A673 (cell line): ENCODE results near the gene LRP8. TPM values are rescaled to one million over a fixed set of nuclear protein-coding genes. Genes with fewer than 3 reads are reported as not detected.
A peak's percentile ranks its signal among the peaks of the same experiment; 100 is the strongest.

ENCODE experiments used
- BruUV-seq: library from RNA; stranded (reverse); fragments of 400-500 nt; replicated peaks from 2 replicates; lab custom pipeline; 2021; lab: Mats Ljungman, UMichigan
- CTCF ChIA-PET: fragments of 300-600 bp; sonication (Branson Sonifier 250); formaldehyde crosslinking; loops from one replicate; lab custom pipeline; 2022; ENCODE audit warnings: antibody characterized with exemption; lab: Charles Lee
- POLR2A ChIA-PET: fragments of 300-600 bp; sonication (Branson Sonifier 250); formaldehyde crosslinking; loops from one replicate; lab custom pipeline; 2022; ENCODE audit warnings: antibody characterized with exemption; ENCODE audit not compliant: low non-redundant PET; lab: Charles Lee
- DNase-seq: peaks from one replicate; pipeline ENCODE4 v3.0.0-alpha.2; 2015; ENCODE audit warnings: low spot score
- H3K27ac ChIP-seq: fragments of 200-600 bp; sonication (generic); 2 replicates; pipeline ENCODE4 v1.5.1; 2016; ENCODE audit warnings: mixed run types, low read depth, mild to moderate bottlenecking, mixed read lengths, antibody characterized with exemption, low read length; ENCODE audit not compliant: poor library complexity, severe bottlenecking
- H3K27me3 ChIP-seq: fragments of 200-600 bp; sonication (generic); replicated peaks from 2 replicates; pipeline ENCODE4 v1.6.1; 2017; ENCODE audit warnings: mixed run types, low read depth, mild to moderate bottlenecking, mixed read lengths, antibody characterized with exemption, low read length; ENCODE audit not compliant: insufficient read depth, poor library complexity
- H3K36me3 ChIP-seq: fragments of 200-600 bp; sonication (generic); 2 replicates; pipeline ENCODE4 v1.6.1; 2016; ENCODE audit warnings: mixed run types, mild to moderate bottlenecking, mixed read lengths, antibody characterized with exemption, low read length; ENCODE audit not compliant: insufficient read depth, poor library complexity, severe bottlenecking
- H3K4me1 ChIP-seq: fragments of 200-600 bp; sonication (generic); 2 replicates; pipeline ENCODE4 v1.6.1; 2017; ENCODE audit warnings: mixed run types, mild to moderate bottlenecking, mixed read lengths, antibody characterized with exemption, low read length; ENCODE audit not compliant: insufficient read depth, poor library complexity, severe bottlenecking
- H3K4me3 ChIP-seq: fragments of 200-600 bp; sonication (generic); 2 replicates; pipeline ENCODE4 v1.5.1; 2016; ENCODE audit warnings: low read depth, mixed run types, mild to moderate bottlenecking, mixed read lengths, low read length; ENCODE audit not compliant: poor library complexity, severe bottlenecking
- H3K9me3 ChIP-seq: fragments of 200-600 bp; sonication (generic); 2 replicates; pipeline ENCODE4 v1.6.1; 2016; ENCODE audit warnings: mixed run types, low read depth, mild to moderate bottlenecking, mixed read lengths, antibody characterized with exemption, low read length; ENCODE audit not compliant: poor library complexity, severe bottlenecking
- EZH2 ChIP-seq: fragments of 200-600 bp; sonication (generic); IDR thresholded peaks from 2 replicates; pipeline ENCODE4 v1.6.1; 2017; ENCODE audit warnings: borderline replicate concordance, low read depth, mild to moderate bottlenecking, mixed read lengths, antibody characterized with exemption, low read length; ENCODE audit not compliant: poor library complexity, severe bottlenecking
- intact Hi-C: fragments of 100-400 bp; cut with micrococcal nuclease; formaldehyde crosslinking; loops from one replicate; pipeline ENCODE4 v1.10.0; 2022; ENCODE audit not compliant: unreplicated experiment
- total RNA-seq: library from RNA; stranded (reverse); gene quantifications from 2 replicates; pipeline ENCODE4 v1.2.3, GENCODE V29; 2021
- TF ChIP-seq, protein P1 (sequence below): fragments of 300-800, 200-600 bp; sonication (generic); conservative IDR thresholded peaks from 2 replicates; pipeline ENCODE4 v1.5.1; 2017; ENCODE audit warnings: low read depth, mild to moderate bottlenecking, antibody characterized with exemption, low read length, moderate library complexity, mixed read lengths

The LRP8 gene
- total RNA-seq, 1 experiment from 2014 or later = 24.7 TPM

DNA sequence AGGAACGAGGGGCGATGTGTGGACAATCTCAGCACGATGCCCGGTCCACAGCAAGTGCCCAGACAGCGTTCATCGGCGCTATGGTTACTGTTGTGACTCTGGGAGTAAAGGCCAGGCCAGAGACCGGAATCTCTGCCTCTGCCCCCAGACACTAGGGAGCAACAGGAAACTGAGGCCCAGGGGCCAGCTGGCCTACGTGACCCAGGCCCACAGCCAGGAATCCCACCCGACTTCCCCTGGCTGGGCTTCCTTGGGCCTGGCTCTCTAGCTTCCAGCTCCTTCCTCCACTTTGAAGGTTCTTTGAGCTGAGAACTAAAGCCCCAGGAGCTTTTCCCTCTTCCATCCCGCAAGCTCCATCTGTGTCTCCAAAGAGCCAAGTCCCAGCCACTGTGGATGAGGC lies 4.6 kb downstream of the LRP8 start:
- intact Hi-C loops = no loop called here
- Histone ChIP-seq H3K36me3 (no peaks in the 10 kb centered on the region), H3K27ac (no peak overlapping the region), H3K4me3 (no peak overlapping the region), H3K27me3 (no peaks in the 10 kb centered on the region), H3K9me3 (no peaks in the 10 kb centered on the region), H3K4me1 (peaks cover 9% of the 10 kb centered on the region)
- DNase-seq = no peak
- TF ChIP-seq, protein P1, sequence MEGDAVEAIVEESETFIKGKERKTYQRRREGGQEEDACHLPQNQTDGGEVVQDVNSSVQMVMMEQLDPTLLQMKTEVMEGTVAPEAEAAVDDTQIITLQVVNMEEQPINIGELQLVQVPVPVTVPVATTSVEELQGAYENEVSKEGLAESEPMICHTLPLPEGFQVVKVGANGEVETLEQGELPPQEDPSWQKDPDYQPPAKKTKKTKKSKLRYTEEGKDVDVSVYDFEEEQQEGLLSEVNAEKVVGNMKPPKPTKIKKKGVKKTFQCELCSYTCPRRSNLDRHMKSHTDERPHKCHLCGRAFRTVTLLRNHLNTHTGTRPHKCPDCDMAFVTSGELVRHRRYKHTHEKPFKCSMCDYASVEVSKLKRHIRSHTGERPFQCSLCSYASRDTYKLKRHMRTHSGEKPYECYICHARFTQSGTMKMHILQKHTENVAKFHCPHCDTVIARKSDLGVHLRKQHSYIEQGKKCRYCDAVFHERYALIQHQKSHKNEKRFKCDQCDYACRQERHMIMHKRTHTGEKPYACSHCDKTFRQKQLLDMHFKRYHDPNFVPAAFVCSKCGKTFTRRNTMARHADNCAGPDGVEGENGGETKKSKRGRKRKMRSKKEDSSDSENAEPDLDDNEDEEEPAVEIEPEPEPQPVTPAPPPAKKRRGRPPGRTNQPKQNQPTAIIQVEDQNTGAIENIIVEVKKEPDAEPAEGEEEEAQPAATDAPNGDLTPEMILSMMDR = no peak
- no peak for TF ChIP-seq EZH2
- ChIA-PET CTCF (no interaction called here), POLR2A (no interaction called here)
- BruUV-seq = no TSS peak

DNA sequence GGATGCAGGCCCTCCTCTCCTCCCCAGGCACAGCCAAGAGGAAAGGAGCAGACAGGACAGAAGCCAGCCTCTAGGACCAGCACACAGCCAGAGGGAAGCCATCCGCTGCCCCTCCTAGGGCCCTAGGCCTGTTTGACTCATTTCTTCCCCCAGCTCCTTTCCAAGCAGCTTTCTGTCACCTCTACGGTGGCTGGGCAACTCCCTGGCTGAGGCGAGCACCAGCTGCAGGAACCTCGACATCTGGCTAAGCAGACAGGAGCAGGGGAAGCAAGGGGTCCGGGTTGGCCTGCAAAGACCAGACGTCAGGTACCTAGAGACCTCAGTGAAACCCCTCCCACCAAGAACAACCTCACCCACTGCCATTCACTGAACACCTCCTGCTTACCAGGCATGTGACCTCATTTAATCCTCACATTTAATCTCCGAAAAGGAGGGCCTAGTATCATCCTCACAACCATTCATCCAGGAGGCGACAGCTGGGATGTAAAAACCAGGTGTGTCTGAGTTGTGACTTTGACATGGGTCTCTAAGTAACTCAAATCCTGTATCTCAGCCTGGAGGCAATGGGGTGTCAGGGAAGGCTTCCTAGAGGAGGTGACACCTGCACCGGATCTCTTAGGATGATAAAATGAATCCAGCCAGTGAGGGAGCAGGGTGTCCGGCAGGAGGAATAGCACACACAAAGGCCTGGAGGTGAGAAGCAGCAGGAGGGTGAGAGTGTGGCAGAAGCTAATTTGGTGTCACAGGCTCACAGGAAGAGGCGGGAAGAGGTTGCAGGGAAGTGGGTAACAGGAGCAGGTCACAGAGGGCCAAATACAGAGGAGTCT lies 5.9 kb downstream of the LRP8 start:
- H3K36me3 ChIP-seq = no peaks in the 10 kb centered on the region
- DNase-seq = no peak
- no peaks in the 10 kb centered on the region for H3K27me3 ChIP-seq
- no peaks in the 10 kb centered on the region for H3K9me3 ChIP-seq
- H3K4me3 ChIP-seq = no peak overlapping the region
- intact Hi-C loops = no loop called here
- TF ChIP-seq, protein P1 = no peak
- no peak for TF ChIP-seq EZH2
- no TSS peak for BruUV-seq
- peaks cover 9% of the 10 kb centered on the region for H3K4me1 ChIP-seq
- CTCF ChIA-PET = interaction anchor here (0.6 kb wide), 1 partner anchor 153 kb away, joined by 3 read pairs; no protein-coding TSS in a partner anchor
- no peak overlapping the region for H3K27ac ChIP-seq
- POLR2A ChIA-PET = no interaction called here

DNA sequence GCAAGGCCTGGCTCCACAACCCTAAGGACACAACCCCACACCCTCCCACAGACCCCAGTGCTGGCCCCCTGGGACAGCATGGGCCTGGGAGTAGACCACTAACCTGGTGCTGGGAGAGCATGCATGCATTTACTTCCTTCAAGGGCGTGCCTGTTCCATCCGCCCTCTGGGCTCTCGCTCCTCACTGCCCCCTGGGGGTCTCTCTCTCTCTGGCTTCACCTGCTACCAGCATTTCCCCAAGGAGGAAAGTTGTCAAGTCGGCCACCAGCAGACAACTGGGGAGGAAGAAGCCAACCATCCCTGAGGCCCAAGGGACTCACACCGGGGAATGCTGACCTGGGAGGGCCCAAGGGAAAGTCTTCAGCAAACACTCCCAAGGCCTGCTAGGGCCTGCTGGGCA lies 6.5 kb downstream of the LRP8 start:
- ChIA-PET CTCF (interaction anchor here (0.6 kb wide), 1 partner anchor 153 kb away, joined by 3 read pairs; no protein-coding TSS in a partner anchor), POLR2A (no interaction called here)
- Histone ChIP-seq H3K27me3 (no peaks in the 10 kb centered on the region), H3K4me1 (peaks cover 8% of the 10 kb centered on the region), H3K9me3 (no peaks in the 10 kb centered on the region), H3K4me3 (no peak overlapping the region), H3K36me3 (no peaks in the 10 kb centered on the region), H3K27ac (no peak overlapping the region)
- no TSS peak for BruUV-seq
- DNase-seq = no peak
- no peak for TF ChIP-seq EZH2
- TF ChIP-seq, protein P1 = 0 out of 2 replicates have a peak, but pooled peaks have one; percentile 31
- intact Hi-C loops = no loop called here
